ENCODE data around the gene CHGA.

CHGA gene

GRCh38 chr14:92887157-92887556 lies 35.8 kb upstream of the CHGA start:
- Histone ChIP-seq H3K27me3 (ENCODE audit: control insufficient read depth, insufficient read depth, low read length) (no peaks in the 10 kb centered on the region), H3K4me1 (peaks cover 52% of the 10 kb centered on the region), H3K27ac (peak overlapping the region; percentile 100), H3K9me3 (ENCODE audit: control insufficient read depth, low read length) (no peaks in the 10 kb centered on the region), H3K79me2 (peaks cover 28% of the 10 kb centered on the region), H3K9ac (no peak overlapping the region), H3K36me3 (ENCODE audit: control insufficient read depth, insufficient read depth, low read length) (no peaks in the 10 kb centered on the region), H3K4me3 (ENCODE audit: low read depth, low read length) (no peak overlapping the region), H3K4me2 (ENCODE audit: low read length) (peak overlapping the region; percentile 58), H2AFZ (no peak overlapping the region)
- TF ChIP-seq CTCF (IDR thresholded peaks at IDR 0.05), result no peak

- Histone ChIP-seq H2AFZ (no peak overlapping the region), H3K4me2 (ENCODE audit: low read length) (no peak overlapping the region), H3K36me3 (ENCODE audit: control insufficient read depth, insufficient read depth, low read length) (no peaks in the 10 kb centered on the region), H3K9me3 (ENCODE audit: control insufficient read depth, low read length) (no peaks in the 10 kb centered on the region), H3K27me3 (ENCODE audit: control insufficient read depth, insufficient read depth, low read length) (no peaks in the 10 kb centered on the region), H3K9ac (no peak overlapping the region), H3K4me3 (ENCODE audit: low read depth, low read length) (no peak overlapping the region), H3K27ac (peak overlapping the region; percentile 100), H3K79me2 (peaks cover 37% of the 10 kb centered on the region), H3K4me1 (peaks cover 67% of the 10 kb centered on the region)
- no peak for TF ChIP-seq CTCF (IDR thresholded peaks at IDR 0.05)
Measured at GRCh38 chr14:92888896-92889295, 34.1 kb upstream of the CHGA start.

- peak overlapping the region; percentile 2 for H3K27ac ChIP-seq
- H3K4me3 ChIP-seq (ENCODE audit: low read depth, low read length), result no peak overlapping the region
- no peak overlapping the region for H3K9ac ChIP-seq
- H3K27me3 ChIP-seq (ENCODE audit: control insufficient read depth, insufficient read depth, low read length), result no peaks in the 10 kb centered on the region
- H3K36me3 ChIP-seq (ENCODE audit: control insufficient read depth, insufficient read depth, low read length), result no peaks in the 10 kb centered on the region
- H3K4me2 ChIP-seq (ENCODE audit: low read length), result no peak overlapping the region
- H2AFZ ChIP-seq, result no peak overlapping the region
- no peaks in the 10 kb centered on the region for H3K9me3 ChIP-seq (ENCODE audit: control insufficient read depth, low read length)
- H3K4me1 ChIP-seq, result peaks cover 64% of the 10 kb centered on the region
- TF ChIP-seq CTCF (IDR thresholded peaks at IDR 0.05), result no peak
- peaks cover 51% of the 10 kb centered on the region for H3K79me2 ChIP-seq
Measured at GRCh38 chr14:92890830-92891588, 31.9 kb upstream of the CHGA start.

GRCh38 chr14:92892589-92892988 lies 30.4 kb upstream of the CHGA start:
- no peak for TF ChIP-seq CTCF (IDR thresholded peaks at IDR 0.05)
- H3K27ac ChIP-seq, result no peak overlapping the region

GRCh38 chr14:92895352-92895878 lies 27.5 kb upstream of the CHGA start:
- no peak overlapping the region for H2AFZ ChIP-seq
- H3K9me3 ChIP-seq (ENCODE audit: control insufficient read depth, low read length), result no peaks in the 10 kb centered on the region
- peaks cover 33% of the 10 kb centered on the region for H3K4me1 ChIP-seq
- H3K4me3 ChIP-seq (ENCODE audit: low read depth, low read length), result no peak overlapping the region
- peaks cover 54% of the 10 kb centered on the region for H3K79me2 ChIP-seq
- H3K4me2 ChIP-seq (ENCODE audit: low read length), result no peak overlapping the region
- H3K36me3 ChIP-seq (ENCODE audit: control insufficient read depth, insufficient read depth, low read length), result no peaks in the 10 kb centered on the region
- no peak for TF ChIP-seq CTCF (IDR thresholded peaks at IDR 0.05)
- no peak overlapping the region for H3K27ac ChIP-seq
- H3K9ac ChIP-seq, result no peak overlapping the region
- no peaks in the 10 kb centered on the region for H3K27me3 ChIP-seq (ENCODE audit: control insufficient read depth, insufficient read depth, low read length)

More at GRCh38 chr14:92892589-92892988, 30.4 kb upstream of the CHGA start:
- Histone ChIP-seq H3K79me2 (peaks cover 58% of the 10 kb centered on the region), H3K4me2 (ENCODE audit: low read length) (no peak overlapping the region), H3K4me1 (peaks cover 53% of the 10 kb centered on the region), H3K36me3 (ENCODE audit: control insufficient read depth, insufficient read depth, low read length) (no peaks in the 10 kb centered on the region), H3K4me3 (ENCODE audit: low read depth, low read length) (no peak overlapping the region), H3K9me3 (ENCODE audit: control insufficient read depth, low read length) (no peaks in the 10 kb centered on the region), H3K27me3 (ENCODE audit: control insufficient read depth, insufficient read depth, low read length) (no peaks in the 10 kb centered on the region), H2AFZ (no peak overlapping the region), H3K9ac (no peak overlapping the region)

Measured in parathyroid adenoma (tissue), 2 donors.